Measurements from ENCODE around the gene SH3RF1.

The SH3RF1 gene

DNA sequence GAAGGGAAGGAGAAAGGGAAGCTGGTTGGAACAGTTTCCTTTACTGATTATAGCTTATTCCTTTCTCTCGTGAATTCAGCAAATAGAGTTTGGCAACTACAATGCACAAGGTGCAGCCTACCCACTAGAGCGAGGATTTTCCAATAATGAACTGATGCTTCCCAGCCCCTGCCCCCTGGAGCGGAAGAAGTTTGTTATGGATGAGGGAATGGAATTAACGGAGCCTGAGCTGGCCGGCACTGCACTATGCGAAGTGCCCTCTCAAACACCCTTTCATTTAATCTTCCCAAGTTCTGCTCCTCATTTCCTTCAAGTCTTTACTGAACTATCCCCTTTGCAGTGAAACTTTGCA lies 218.2 kb downstream of the SH3RF1 start:
- H3K4me3 ChIP-seq (IDR thresholded peaks at IDR 0.05; ENCODE audit: insufficient read depth, low read depth, low read length), result no peak overlapping the region
- no peak overlapping the region for H3K4me2 ChIP-seq
- no peak overlapping the region for H2AFZ ChIP-seq (ENCODE audit: low read depth)
- no peaks in the 10 kb centered on the region for H3K79me2 ChIP-seq (ENCODE audit: insufficient read depth, low read depth)
- TF ChIP-seq, protein P1, sequence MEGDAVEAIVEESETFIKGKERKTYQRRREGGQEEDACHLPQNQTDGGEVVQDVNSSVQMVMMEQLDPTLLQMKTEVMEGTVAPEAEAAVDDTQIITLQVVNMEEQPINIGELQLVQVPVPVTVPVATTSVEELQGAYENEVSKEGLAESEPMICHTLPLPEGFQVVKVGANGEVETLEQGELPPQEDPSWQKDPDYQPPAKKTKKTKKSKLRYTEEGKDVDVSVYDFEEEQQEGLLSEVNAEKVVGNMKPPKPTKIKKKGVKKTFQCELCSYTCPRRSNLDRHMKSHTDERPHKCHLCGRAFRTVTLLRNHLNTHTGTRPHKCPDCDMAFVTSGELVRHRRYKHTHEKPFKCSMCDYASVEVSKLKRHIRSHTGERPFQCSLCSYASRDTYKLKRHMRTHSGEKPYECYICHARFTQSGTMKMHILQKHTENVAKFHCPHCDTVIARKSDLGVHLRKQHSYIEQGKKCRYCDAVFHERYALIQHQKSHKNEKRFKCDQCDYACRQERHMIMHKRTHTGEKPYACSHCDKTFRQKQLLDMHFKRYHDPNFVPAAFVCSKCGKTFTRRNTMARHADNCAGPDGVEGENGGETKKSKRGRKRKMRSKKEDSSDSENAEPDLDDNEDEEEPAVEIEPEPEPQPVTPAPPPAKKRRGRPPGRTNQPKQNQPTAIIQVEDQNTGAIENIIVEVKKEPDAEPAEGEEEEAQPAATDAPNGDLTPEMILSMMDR (conservative IDR thresholded peaks at IDR 0.05; ENCODE audit: low read depth, low read length), result no peak
- no peaks in the 10 kb centered on the region for H3K27me3 ChIP-seq (ENCODE audit: insufficient read depth, low read depth)
- no peaks in the 10 kb centered on the region for H3K36me3 ChIP-seq (ENCODE audit: insufficient read depth)
- no peaks in the 10 kb centered on the region for H3K4me1 ChIP-seq (ENCODE audit: low read depth, poor library complexity, severe bottlenecking)
- no peaks in the 10 kb centered on the region for H4K20me1 ChIP-seq (ENCODE audit: insufficient read depth)
- H3K9ac ChIP-seq, result no peak overlapping the region
- H3K27ac ChIP-seq, result no peak overlapping the region

DNA sequence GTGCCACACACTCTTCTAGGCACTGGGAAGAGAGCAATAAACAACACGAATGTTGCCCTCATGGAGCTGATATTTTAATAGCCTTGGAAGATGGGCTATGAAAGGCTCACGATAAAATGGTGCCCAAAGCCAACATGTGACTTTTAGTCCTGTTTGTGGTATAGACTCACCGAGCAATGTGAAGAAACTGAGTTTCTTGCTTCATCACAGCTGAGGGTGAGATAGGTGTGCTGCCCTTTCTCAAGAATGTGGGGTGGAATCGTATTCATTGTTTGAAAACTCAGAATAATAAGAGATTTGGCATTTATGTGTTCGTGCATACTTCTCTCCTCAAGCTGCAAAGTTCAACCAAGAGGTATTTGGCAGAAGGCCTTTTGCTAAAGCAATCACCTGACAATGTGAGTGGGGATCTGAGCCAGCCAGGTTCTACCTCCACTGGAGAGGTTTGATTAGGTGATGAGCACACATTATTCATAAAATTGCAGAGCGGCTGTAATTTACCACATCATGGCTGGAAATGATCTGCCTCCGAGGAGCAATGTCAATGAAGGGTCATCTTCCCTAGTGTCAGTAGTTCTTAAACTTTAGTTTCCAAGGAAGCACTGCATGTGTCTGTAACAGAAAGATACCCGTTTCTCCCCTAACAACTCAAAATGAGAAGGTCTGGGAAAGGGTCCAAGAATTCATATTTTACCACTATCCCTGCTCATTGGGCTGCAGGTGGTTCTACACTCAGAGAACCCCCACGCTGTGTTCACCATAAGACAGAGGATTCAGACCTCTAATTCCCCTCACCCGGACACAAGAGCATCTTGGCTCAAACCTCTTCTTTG lies 218.8 kb downstream of the SH3RF1 start:
- no peak overlapping the region for H3K27ac ChIP-seq
- no peaks in the 10 kb centered on the region for H3K27me3 ChIP-seq (ENCODE audit: insufficient read depth, low read depth)
- no peaks in the 10 kb centered on the region for H3K4me1 ChIP-seq (ENCODE audit: low read depth, poor library complexity, severe bottlenecking)
- no peak overlapping the region for H3K4me3 ChIP-seq (IDR thresholded peaks at IDR 0.05; ENCODE audit: insufficient read depth, low read depth, low read length)
- no peak overlapping the region for H3K9ac ChIP-seq
- no peaks in the 10 kb centered on the region for H3K36me3 ChIP-seq (ENCODE audit: insufficient read depth)
- no peaks in the 10 kb centered on the region for H3K79me2 ChIP-seq (ENCODE audit: insufficient read depth, low read depth)
- no peak overlapping the region for H3K4me2 ChIP-seq
- H4K20me1 ChIP-seq (ENCODE audit: insufficient read depth), result no peaks in the 10 kb centered on the region
- no peak overlapping the region for H2AFZ ChIP-seq (ENCODE audit: low read depth)
- TF ChIP-seq, protein P1 (conservative IDR thresholded peaks at IDR 0.05; ENCODE audit: low read depth, low read length), result no peak

DNA sequence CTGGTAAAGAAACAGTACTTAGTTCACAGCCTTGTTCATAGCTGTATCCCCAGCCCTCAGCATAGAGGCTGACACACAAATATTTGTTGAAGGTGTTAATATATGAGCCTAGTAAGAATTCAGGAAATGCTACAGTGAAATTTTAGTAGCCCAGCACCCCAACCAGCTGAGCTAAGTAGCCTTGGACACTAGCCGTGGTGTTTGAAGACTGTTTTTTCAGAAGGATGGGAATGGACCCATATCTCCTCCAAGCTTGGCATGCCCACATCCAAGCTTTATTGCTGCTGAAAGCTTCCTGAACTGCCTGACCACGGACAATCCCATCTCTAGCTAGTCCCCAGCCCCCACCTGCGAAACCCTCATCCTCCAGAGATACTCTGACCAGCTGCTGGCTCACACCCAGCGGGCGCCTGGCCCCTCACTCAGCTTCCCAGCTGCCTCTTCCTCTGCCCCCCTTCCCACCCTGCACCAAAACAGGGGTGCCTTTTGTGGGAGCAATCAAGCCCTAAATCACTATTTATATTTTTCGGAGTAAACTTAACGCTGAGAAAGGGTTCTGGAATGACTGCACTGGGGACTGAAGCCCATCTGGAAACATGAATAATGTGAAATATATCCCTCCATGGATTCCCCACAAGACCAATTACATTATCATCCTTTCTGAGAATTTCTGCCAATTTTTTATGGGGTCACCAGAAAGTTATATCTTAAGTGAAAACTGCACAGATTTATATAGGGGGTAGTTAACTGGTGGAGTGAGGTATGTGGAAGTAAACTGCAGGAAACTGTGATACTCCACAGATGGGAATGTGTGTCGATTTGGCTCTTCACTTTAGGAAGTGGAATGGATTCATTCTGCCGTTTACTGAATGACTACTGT lies 219.6 kb downstream of the SH3RF1 start:
- Histone ChIP-seq H3K27ac (no peak overlapping the region), H3K4me3 (IDR thresholded peaks at IDR 0.05; ENCODE audit: insufficient read depth, low read depth, low read length) (no peak overlapping the region), H2AFZ (ENCODE audit: low read depth) (no peak overlapping the region), H3K27me3 (ENCODE audit: insufficient read depth, low read depth) (no peaks in the 10 kb centered on the region), H4K20me1 (ENCODE audit: insufficient read depth) (no peaks in the 10 kb centered on the region), H3K4me1 (ENCODE audit: low read depth, poor library complexity, severe bottlenecking) (no peaks in the 10 kb centered on the region), H3K79me2 (ENCODE audit: insufficient read depth, low read depth) (no peaks in the 10 kb centered on the region), H3K4me2 (no peak overlapping the region), H3K36me3 (ENCODE audit: insufficient read depth) (no peaks in the 10 kb centered on the region), H3K9ac (no peak overlapping the region)
- TF ChIP-seq, protein P1 (conservative IDR thresholded peaks at IDR 0.05; ENCODE audit: low read depth, low read length), result no peak

DNA sequence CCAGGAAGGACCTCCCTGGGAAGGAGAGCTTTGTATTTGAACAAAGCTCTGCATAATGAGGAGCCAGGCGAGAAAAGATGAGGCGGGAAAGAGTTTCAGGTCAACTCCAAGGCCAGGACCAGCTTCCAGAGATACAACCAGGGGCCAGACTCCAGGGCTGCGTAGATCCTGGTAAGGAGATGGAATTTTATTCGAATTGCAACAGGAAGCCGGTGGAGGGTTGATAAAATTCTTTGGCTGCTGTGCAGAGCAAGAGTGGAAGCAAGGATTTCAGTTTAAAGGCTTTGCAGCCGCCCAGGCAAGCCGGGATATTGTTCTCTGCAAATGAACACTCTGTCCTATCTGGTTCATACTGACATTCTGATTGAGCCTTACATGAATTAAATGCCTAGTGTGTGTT lies 220.5 kb downstream of the SH3RF1 start:
- no peaks in the 10 kb centered on the region for H3K36me3 ChIP-seq (ENCODE audit: insufficient read depth)
- H3K4me1 ChIP-seq (ENCODE audit: low read depth, poor library complexity, severe bottlenecking), result no peaks in the 10 kb centered on the region
- H3K27me3 ChIP-seq (ENCODE audit: insufficient read depth, low read depth), result no peaks in the 10 kb centered on the region
- H3K79me2 ChIP-seq (ENCODE audit: insufficient read depth, low read depth), result no peaks in the 10 kb centered on the region
- no peak overlapping the region for H3K9ac ChIP-seq
- H3K4me2 ChIP-seq, result no peak overlapping the region
- H4K20me1 ChIP-seq (ENCODE audit: insufficient read depth), result no peaks in the 10 kb centered on the region
- no peak overlapping the region for H3K4me3 ChIP-seq (IDR thresholded peaks at IDR 0.05; ENCODE audit: insufficient read depth, low read depth, low read length)
- H3K27ac ChIP-seq, result no peak overlapping the region
- TF ChIP-seq, protein P1 (conservative IDR thresholded peaks at IDR 0.05; ENCODE audit: low read depth, low read length), result no peak
- H2AFZ ChIP-seq (ENCODE audit: low read depth), result no peak overlapping the region
